M059J (cell line): ENCODE results near the gene ATXN3L. TPM values are rescaled to one million over a fixed set of nuclear protein-coding genes. Genes with fewer than 3 reads are reported as not detected.

Experiments
- DNase-seq: peaks from one replicate; pipeline ENCODE4 v3.0.0-alpha.2; 2012; ENCODE audit warnings: low read depth
- total RNA-seq: library from RNA; depleted of rRNA; stranded (reverse); fragments of >200 nt; shearing (Covaris generic); gene quantifications from 2 replicates; pipeline ENCODE4 v1.2.3, GENCODE V29; 2014

ATXN3L gene
- total RNA-seq, 1 experiment from 2014 or later, result not detected

DNA sequence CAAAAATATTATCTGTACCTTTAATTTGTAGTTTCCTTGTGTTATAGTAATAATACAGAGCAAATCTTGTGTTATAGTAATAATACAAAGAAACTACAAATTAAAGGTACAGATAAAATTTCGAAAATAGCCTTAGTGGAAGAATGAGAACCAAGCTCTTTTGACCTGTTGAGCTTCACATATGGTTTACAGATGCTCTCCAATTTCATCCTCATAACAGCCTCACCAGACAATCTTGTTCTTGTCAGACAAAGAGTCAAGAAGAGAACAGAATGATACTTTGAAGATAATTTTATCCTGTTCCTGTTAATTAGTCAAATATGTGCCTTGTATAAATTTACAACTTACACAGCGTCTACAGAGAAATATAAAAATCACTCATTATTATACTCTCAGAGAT is 12.8 kb downstream of the ATXN3L start:
- DNase-seq, result no peak

DNA sequence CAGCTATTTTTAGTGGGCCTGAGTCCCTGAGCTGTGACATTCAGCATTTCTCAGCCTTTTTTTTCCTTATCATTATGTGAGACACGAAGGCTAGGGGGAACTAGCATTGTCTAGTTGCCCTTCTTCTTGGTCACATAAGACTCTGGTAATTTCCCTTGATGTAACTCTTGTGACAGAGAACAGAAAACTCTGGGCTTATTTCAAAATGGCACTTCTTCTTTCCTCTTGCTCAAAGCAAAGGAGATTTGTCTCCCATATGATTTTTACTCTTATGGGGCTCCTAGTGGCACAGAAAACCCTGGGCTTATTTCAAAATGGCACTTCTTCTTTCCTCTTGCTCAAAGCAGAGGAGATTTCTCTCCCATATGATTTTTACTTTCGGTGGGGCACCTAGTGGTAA is 14.7 kb downstream of the ATXN3L start:
- no peak for DNase-seq

DNA sequence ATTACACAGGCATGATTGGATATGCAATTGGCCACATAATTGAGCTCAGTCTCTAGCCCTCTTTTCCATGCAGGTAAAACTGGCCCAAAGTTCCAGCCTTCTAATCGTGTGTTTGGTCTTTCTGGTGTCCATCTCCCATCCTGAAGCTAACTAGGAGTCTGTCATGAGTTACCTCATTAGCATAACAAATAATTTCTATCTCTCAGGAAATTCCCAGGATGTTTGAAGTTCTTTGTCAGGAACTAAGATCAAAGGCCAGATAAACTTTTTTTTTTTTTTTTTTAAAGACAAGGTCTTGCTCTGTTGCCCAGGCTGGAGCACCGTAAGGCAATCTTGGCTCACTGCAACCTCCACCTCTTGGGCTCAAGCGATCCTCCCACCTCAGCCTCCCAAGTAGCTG is 15.8 kb downstream of the ATXN3L start:
- DNase-seq, result peak; percentile 65

DNA sequence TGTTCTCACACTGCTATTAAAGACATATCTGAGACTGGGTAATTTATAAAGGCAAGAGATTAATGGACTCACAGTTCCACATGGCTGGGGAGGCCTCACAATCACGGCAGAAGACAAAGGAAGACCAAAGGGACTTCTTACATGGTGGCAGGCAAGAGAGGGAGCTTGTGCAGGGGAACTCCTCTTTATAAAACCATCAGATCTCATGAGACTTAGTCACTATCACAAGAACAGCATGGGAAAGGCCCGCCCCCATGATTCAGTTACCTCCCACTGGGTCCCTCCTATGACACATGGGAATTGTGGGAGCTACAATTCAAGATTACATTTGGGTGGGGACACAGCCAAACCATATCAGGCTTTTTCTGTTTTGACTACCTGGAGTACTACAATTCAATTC is 16.6 kb downstream of the ATXN3L start:
- DNase-seq, result peak; percentile 60

DNA sequence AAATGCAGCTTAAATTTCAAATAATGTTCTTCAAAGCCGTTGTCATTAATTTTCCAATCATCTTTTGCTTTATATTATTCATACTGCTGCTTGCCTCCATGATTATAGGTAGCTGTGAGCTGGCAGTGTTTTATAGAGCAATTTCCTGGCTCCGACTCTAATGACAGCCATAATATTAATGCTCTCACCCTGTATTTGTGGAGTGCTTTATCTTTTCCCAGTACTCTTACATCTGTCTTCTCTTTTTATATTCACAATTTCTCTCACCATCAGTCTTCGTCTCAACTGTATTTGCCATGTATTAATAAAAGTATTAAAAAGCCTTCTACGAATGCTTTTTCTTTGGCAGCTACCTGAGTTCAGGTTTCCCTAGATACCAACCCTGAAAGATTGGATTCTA is 21.0 kb downstream of the ATXN3L start:
- no peak for DNase-seq

DNA sequence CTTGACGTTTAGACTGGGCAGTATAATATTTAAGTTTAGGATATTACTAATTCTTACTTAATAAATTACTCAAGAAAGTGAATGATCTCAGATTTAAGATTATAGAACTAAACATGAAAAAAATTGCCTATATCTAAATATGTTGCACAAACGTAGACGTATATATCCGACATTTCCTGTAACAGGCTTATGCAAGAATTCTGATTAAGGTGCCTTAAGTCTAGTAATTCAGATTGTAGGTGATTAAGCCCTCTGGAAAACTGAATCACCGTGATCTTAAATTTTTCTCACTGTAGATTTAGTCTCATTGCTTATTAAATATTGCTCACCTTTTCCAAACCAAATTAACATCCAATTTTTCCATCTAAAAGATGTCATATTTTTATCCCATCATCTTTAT is 24.0 kb downstream of the ATXN3L start:
- no peak for DNase-seq

DNA sequence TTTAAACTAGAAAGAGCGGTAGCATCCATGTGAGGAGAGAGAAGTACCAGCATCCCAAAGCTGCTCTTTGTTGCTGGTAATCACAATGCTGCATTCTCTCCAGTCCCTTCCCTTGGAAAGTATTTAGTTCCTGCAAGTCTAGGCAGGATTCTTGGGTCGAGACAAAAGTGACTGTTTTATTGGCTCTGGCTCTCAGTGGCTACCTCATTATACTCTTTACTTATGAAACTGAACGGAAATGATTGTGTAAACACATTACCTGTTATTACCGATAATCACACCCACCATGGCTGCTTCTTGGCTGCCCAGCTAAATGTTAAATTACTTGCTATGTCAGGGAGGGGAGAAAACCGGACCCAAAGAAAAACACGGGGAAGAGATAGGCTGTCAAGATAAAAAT is 26.2 kb downstream of the ATXN3L start:
- peak; percentile 45 for DNase-seq

DNA sequence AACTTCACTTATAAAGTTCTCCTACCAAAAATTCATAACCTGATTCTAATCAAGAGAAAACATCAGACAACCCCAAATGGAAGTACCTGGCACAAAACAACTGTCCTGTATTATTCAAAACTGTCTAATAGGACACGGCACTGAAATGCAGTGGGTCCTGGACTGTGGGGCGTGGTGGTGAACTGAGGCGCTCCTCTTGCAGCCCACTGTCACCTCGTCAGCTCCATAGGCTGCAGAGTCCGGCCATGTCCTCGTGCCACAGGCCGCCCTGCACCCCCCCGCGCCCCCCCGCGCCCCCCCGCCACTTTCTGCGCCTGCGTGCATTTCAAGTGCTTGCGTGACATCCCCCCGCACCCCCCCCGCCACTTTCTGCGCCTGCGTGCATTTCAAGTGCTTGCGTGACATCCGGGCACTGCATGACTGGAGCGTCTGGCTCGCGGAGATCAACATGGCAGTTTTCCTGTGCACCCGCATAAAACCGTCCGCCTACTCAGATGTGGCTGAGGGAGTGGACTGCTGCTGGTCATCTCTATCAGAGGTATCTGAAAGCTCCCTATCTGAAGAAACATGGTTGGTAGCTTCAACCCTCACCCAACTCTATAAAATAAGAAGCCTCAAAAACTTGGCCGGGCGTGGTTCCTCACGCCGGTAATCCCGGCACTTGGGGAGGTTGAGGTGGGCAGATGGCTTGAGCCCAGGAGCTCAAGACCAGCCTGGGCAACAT is 28.8 kb downstream of the ATXN3L start:
- DNase-seq, result no peak

DNA sequence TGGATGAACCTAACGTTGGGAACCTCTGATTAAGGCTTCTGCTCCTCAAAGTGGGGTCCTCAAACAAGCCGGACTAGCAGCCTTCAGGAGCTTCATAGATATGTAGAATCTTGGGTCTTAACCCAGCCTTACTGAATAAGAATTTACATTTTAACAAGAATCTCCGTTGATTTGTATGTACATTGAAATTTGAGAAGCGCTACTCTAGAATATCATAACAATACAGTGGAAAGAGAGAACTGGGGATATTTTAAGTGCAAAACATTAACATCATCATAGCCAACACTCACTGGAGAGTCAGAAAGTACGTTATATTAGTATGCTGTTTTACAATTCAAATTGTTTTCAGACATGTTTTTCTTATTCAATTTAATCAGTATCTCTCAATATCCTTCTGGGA is 31.2 kb downstream of the ATXN3L start:
- no peak for DNase-seq

DNA sequence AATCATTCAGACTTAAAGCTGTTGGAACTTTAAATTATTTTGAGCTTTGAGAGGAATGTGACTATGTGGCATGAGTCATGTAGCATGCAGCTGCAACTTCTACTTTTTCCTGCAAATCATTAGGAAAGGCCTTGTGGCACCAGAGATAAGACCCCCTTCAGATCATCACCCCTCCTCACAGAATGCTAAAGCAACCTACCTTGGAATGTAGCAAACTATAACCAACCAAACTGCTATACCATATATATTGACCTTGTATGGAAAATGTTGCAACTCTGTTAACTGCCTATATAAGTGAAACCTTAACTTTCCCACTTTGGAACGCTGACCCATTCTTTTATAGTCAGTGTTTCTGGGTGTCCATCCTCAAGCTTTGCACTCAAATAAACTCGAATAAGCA is 32.0 kb downstream of the ATXN3L start:
- peak; percentile 60 for DNase-seq

DNA sequence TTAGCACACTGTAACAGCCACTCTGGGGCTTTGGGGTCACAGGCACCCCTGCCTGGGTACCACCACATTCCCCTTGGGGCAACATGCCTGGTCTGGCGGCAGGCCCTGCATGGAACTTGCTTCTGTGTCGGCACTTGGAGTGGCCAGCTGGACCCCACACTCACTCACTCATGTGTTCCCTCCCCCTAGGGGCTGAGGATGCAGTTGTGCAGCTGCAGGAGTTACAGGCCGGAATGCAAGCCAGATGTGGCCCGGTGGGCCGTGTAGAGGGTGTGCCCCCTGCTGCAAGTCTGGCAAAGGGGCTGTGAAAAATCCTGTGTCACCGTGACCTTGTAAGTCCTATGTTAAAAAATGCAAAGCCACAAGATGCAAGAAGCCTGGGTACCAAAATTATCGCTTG is 34.2 kb downstream of the ATXN3L start:
- DNase-seq, result no peak

DNA sequence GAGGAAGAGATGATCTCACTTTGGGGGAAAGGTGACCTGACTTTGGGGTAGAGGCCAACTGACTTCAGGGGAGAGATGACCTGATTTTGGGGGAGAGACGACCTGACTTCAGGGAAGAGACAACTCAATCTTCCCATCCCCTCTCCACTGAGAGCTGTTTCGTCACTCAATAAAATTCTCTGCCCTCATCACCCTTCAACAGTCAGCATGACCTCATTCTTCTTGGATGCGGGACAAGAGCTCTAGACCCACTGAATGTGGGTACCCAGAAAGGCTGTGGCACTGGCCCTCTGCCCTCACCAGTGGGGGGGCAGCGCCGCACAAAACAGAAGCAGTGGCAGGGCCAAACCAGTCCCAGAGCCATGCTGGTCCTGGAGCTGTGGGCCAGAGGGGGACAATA is 34.6 kb downstream of the ATXN3L start:
- DNase-seq, result peak; percentile 73

DNA sequence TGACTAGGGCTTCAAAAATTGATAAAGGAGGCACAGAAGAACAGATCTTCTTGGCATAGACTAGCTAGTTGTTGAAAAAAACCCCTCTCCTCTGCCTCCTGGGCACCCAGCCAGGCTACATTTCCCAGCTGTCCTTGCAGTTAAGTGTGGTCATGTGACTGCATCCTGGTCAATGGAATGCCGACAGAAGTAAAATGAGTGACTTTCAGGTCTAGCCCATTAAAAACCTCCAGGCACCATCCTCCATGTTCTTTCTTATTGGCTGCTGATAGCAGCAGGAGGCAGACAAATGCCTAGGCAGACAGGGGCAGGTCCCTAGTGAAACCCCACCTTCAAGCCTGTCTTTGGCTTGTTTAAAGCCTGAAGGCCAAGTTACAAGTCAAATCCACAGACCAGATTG is 35.3 kb downstream of the ATXN3L start:
- peak; percentile 67 for DNase-seq

DNA sequence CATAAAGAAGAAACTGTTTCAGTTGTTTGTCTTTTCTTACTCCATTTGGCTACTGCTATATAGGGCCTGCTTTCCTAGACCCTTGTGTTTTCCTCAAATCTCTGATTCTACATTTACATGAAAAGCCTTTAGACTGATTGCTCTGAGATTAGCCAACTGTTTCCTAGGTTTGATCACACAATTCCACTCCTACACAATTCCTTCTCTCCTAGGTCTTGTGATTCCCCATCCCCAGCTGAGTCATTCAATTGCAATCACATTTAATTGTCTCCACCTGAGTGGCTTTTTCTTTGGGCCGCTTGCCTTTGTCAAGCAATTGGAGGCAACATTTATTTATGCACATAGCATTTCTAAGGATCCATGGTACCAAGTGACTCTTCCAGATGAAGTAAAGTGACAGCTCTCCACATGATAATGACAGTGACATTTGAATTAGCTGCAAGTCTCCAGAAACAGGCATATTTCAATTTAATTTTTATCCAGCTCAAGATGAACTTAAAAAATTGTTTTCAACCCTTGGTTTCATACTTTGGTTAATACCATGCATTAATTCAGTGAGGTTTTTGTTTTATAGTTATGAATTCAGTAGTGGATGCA is 35.8 kb downstream of the ATXN3L start:
- peak; percentile 90 for DNase-seq

DNA sequence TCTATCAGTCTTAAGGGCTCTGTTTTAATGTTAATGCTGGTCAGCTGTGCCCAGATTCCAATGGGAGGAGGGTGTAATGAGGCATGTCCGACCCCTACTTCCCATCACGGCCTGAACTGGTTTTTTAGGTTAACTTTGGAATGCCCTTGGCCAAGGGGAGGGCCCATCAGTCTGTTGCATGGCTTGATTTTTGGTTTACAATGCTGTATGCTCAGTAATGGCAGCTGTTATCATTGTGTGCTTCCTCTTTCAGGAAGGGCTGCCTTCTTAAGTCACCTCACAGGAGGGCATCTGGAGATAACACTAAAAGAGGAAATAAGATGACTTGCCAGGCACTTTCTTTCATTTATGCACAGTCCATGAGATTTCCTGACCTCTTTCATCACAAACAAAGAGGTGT is 36.3 kb downstream of the ATXN3L start:
- peak; percentile 68 for DNase-seq

DNA sequence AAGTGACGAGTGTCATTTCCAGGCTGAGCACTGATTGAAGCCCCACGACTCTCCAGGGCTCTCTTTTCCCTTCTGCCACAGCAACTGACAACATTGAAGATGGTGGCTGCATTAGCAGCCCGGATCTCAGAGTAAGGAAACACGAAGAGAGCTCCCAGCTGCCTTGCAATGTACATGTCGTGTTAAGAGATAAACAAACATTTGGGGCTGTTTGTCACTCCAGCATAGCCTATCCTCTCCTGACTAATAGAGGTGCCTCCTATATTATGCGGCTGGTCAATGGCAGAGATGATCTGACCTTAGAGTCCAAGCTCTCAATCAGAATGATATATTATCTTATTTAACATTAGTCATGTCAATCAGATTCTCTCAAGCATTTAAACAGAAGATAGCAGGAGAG is 38.6 kb downstream of the ATXN3L start:
- DNase-seq, result no peak

DNA sequence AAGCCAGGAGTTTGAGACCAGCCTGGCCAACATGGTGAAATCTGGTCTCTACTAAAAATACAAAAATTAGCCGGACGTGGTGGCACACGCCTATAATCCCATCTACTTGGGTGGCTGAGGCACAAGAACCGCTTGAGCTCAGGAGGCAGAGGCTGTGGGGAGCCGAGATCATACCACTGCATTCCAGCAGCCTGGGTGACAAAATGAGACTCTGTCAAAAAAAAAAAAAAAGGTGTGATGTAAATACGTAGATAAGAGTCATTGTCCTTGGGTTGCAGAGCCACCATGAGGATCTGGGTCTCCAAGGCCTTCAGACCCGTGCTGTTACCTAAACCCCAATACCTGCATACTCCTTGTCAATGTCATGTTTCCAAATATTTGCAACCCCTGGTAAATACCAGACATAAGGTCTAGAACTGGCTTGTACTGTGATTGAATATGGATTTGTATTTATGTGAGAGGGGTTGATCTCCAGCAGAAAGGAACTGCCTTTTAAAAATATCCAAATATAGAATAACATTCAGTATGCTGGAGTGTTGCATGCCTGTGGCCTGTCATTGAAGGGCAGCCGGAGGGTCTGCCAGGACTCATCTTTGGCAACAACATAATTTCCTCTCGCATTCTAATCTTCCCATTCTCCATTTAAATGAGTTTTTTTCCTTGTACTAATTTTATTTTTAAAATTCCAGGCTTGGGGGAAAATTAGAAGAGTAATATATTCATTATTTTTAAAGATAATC is 40.4 kb downstream of the ATXN3L start:
- DNase-seq, result no peak

DNA sequence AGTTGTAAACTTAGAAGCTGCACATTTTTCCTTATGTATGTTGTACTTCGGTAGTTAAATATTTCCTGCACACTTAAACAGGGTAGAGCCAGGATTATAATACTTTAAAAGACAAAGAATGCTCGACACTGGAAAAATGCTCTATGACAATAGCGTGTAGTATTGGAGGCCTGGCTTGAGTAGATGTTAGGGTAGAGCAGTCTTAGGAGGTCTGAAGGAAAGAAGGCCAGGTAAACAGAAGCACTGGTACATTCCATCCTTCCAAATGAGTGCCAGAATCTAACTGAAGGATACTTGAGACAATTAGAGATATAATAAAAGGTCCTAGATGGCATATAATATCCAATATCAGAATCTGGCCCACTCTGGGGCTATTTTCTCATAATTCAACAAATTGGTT is 42.3 kb downstream of the ATXN3L start:
- no peak for DNase-seq

DNA sequence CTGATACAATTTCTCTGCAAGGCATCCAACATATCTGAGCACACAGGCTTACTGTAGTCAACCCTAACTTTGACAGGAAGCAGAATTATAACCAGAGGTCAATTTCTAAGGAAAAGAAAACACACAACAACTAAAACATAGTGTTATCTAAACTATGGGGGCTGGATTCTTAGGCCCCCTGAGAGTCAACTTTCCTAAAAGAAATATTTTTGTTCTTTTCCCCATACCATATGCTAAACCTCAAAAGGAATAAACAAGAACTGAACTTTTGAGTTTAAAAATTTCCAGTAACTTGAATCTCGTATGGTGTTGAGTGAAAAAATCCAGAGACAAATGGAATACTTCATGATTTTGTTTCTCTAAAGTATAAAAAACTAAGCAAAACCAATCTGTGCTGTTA is 42.9 kb downstream of the ATXN3L start:
- DNase-seq, result no peak

DNA sequence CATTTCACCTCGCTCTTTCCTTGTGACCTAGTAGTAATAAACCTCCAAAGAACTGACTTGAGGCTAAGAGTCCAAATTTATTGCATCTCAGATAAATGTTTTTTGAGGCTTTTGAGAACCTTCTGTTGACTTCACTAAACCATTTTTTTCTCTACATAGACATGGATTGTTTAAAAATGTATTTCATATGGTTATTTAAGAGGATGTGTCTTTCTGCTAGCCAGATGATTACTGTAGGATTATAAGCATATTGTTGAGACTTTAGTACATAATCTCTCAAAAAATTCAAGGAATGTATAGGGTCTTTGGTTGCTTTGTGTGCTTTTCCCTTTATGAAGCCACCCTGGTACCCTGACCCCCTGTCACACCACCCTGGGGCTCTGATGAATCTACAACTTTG is 44.8 kb downstream of the ATXN3L start:
- DNase-seq, result no peak

DNA sequence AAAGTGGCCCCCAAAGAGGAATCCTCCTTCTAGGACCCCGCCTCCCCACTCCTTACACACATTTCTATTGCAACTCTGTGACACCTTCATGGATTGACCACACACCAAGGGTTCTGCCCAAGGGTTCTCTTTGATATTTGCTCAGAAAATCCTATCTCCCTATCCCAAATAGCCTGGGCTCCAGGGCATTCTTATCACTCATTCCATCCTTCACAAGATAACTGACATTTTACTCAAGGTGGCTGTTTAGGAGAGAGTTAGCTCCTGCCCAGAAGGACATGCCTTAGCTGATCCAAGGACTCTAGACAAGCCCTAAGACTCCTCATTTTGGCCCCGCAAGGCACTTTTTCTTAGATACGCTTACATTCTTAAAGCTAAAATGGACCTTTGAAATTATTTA is 47.4 kb downstream of the ATXN3L start:
- DNase-seq, result no peak

DNA sequence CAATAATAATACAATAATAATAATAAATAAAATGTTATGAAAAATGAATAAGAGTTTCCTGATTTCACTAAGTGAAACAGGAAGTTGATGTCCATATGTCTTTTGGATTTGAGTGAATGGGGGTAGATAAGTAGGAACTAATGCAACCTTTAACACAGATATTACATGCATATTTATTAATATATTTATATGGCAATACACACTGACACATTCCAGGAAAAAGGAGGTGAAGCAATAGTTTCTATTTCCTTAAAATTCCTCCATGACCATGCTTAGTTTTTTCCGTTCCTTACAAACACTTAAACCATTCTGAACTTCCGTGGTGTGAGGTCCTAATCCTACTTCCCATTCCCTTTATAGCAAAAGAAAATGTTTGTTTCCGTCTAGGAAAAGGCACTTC is 48.3 kb downstream of the ATXN3L start:
- DNase-seq, result no peak

DNA sequence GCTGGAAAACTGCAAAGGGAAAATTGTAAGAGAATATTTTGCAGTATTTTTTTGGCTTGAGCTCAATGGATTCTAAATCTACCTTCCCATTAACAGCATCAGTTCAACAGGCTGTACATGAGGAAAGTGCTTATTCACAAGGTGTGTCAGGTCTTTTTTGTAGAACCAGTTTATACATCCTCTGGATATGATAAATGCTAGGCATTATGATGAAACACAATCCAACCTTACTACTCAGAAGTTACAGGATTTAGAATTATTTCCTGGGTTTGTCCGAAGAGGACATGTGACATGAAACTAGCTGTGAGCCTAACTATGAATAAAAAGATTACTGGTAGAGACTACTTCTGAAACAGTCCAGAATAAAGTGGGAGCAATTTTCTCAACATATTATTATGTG is 49.5 kb downstream of the ATXN3L start:
- no peak for DNase-seq
